ENCODE measurements around the gene PPIL6.

GRCh38 chr6:109406196-109406595 lies 34.2 kb downstream of the PPIL6 start:
- TF ChIP-seq CTCF (IDR thresholded peaks at IDR 0.05; ENCODE audit: low read length) (no peak), EZH2 (optimal IDR thresholded peaks at IDR 0.05; ENCODE audit: low read depth, low read length) (no peak)

All from MM.1S (cell line).